ENCODE results near the gene RRP1. TPM values are rescaled to one million over a fixed set of nuclear protein-coding genes. Genes with fewer than 3 reads are reported as not detected.

The RRP1 gene
- total and polyA plus RNA-seq, 3 experiments from 2014 or later = 21.8 to 93.4 (median 87.4) TPM

GRCh38 chr21:43761886-43762285, 27.5 kb upstream of the RRP1 start:
- no peak overlapping the region for H3K27ac ChIP-seq (ENCODE audit: low read depth, low read length)
- Mint-ChIP-seq H3K4me1 (no peaks in the 10 kb centered on the region), H3K9me3 (no peaks in the 10 kb centered on the region), H3K36me3 (peaks cover 0 to 21% (median 0%) of the 10 kb centered on the region in 3 donors), H3K27me3 (no peaks in the 10 kb centered on the region), H3K4me3 (no peak overlapping the region), H3K27ac (no peak overlapping the region)
- DNase-seq = no peak
- H3K9me3 ChIP-seq (ENCODE audit: low read length) = no peaks in the 10 kb centered on the region
- H3K4me3 ChIP-seq (ENCODE audit: low read length) = no peak overlapping the region
- ChIA-PET CTCF (no interaction called here), POLR2A (interaction anchor here (0.8 kb wide), 1 partner anchor 12 kb away, joined by 3 read pairs; no protein-coding TSS in a partner anchor)
- H3K27me3 ChIP-seq (ENCODE audit: insufficient read depth, low read length, poor library complexity, severe bottlenecking) = no peaks in the 10 kb centered on the region
- H3K36me3 ChIP-seq (ENCODE audit: insufficient read depth, low read length) = no peaks in the 10 kb centered on the region
- no peaks in the 10 kb centered on the region for H3K4me1 ChIP-seq (ENCODE audit: insufficient read depth, low read length)

DNA sequence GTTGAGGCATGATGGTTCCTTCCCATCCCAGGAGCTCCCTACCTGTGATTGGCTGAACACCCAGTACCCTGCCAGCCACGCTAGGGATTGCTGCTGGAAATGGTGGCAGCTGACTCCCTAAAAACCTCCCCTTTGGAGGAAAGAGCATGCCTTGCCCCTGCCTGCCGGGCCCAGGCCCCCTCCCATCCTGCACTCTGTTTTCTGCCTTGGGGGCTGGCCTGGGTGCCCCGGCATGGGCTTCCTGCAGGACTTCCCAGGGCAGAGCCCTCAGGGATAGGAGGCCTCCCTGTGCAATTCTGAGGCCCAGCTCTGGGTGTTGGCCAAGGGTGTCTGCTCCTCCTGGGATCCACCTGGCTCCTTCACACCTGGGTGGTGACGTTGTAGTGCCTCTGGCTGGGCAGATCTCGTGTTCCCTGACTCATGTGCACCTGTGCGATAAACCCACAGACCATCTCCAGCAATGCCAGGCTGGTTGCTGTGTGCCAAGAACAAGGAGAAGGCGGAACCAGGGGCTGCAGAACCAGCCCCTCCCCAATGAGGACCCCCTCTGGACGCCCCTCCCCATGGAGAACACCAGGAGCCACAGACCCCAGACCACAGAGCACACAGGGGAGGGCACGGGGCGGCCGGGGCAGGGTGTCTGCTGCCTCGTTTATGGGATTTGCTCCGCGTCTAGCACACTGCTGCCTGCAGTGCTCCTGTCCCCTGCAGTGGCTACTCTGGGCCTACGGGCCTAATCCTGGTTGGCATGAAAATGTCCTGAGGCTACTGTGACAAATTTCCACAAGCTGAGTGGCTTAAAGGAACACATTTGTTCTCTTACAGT, 26.9 kb upstream of the RRP1 start:
- Mint-ChIP-seq H3K4me1 (no peaks in the 10 kb centered on the region), H3K36me3 (peaks cover 0 to 20% (median 0%) of the 10 kb centered on the region in 3 donors), H3K4me3 (no peak overlapping the region), H3K27ac (peak overlapping the region in 1 of 8 donors; percentile 58), H3K27me3 (no peaks in the 10 kb centered on the region), H3K9me3 (no peaks in the 10 kb centered on the region)
- Histone ChIP-seq H3K36me3 (ENCODE audit: insufficient read depth, low read length) (no peaks in the 10 kb centered on the region), H3K4me3 (ENCODE audit: low read length) (no peak overlapping the region), H3K9me3 (ENCODE audit: low read length) (no peaks in the 10 kb centered on the region), H3K27me3 (ENCODE audit: insufficient read depth, low read length, poor library complexity, severe bottlenecking) (no peaks in the 10 kb centered on the region), H3K4me1 (ENCODE audit: insufficient read depth, low read length) (no peaks in the 10 kb centered on the region), H3K27ac (ENCODE audit: low read depth, low read length) (no peak overlapping the region)
- no peak for DNase-seq
- CTCF ChIA-PET = no interaction called here
- POLR2A ChIA-PET = no interaction called here

- H3K36me3 Mint-ChIP-seq = peaks cover 0 to 8% (median 0%) of the 10 kb centered on the region in 3 donors
- no peaks in the 10 kb centered on the region for H3K9me3 Mint-ChIP-seq
- no peak overlapping the region for H3K4me3 Mint-ChIP-seq
- no peak overlapping the region for H3K27ac Mint-ChIP-seq
- Histone ChIP-seq H3K36me3 (ENCODE audit: insufficient read depth, low read length) (no peaks in the 10 kb centered on the region), H3K4me3 (ENCODE audit: low read length) (no peak overlapping the region), H3K27ac (ENCODE audit: low read depth, low read length) (no peak overlapping the region), H3K9me3 (ENCODE audit: low read length) (no peaks in the 10 kb centered on the region), H3K4me1 (ENCODE audit: insufficient read depth, low read length) (no peaks in the 10 kb centered on the region), H3K27me3 (ENCODE audit: insufficient read depth, low read length, poor library complexity, severe bottlenecking) (no peaks in the 10 kb centered on the region)
- POLR2A ChIA-PET = interaction anchor here (1.2 kb wide), 1 partner anchor 10 kb away, joined by 13 read pairs; no protein-coding TSS in a partner anchor
- no peaks in the 10 kb centered on the region for H3K4me1 Mint-ChIP-seq
- no peak for DNase-seq
- no peaks in the 10 kb centered on the region for H3K27me3 Mint-ChIP-seq
- CTCF ChIA-PET = no interaction called here
Measured at GRCh38 chr21:43763901-43764523, 25.4 kb upstream of the RRP1 start.

GRCh38 chr21:43764576-43765495, 24.5 kb upstream of the RRP1 start:
- Histone ChIP-seq H3K27me3 (ENCODE audit: insufficient read depth, low read length, poor library complexity, severe bottlenecking) (no peaks in the 10 kb centered on the region), H3K36me3 (ENCODE audit: insufficient read depth, low read length) (no peaks in the 10 kb centered on the region), H3K4me3 (ENCODE audit: low read length) (no peak overlapping the region), H3K9me3 (ENCODE audit: low read length) (no peaks in the 10 kb centered on the region), H3K27ac (ENCODE audit: low read depth, low read length) (no peak overlapping the region), H3K4me1 (ENCODE audit: insufficient read depth, low read length) (no peaks in the 10 kb centered on the region)
- DNase-seq = no peak
- Mint-ChIP-seq H3K9me3 (no peaks in the 10 kb centered on the region), H3K27ac (peak overlapping the region in 1 of 8 donors; percentile 84), H3K27me3 (no peaks in the 10 kb centered on the region), H3K4me3 (no peak overlapping the region), H3K4me1 (no peaks in the 10 kb centered on the region), H3K36me3 (peaks cover 0 to 8% (median 0%) of the 10 kb centered on the region in 3 donors)
- POLR2A ChIA-PET = interaction anchor here (1.2 kb wide), 1 partner anchor 9 kb away, joined by 13 read pairs; no protein-coding TSS in a partner anchor
- CTCF ChIA-PET = no interaction called here

DNA sequence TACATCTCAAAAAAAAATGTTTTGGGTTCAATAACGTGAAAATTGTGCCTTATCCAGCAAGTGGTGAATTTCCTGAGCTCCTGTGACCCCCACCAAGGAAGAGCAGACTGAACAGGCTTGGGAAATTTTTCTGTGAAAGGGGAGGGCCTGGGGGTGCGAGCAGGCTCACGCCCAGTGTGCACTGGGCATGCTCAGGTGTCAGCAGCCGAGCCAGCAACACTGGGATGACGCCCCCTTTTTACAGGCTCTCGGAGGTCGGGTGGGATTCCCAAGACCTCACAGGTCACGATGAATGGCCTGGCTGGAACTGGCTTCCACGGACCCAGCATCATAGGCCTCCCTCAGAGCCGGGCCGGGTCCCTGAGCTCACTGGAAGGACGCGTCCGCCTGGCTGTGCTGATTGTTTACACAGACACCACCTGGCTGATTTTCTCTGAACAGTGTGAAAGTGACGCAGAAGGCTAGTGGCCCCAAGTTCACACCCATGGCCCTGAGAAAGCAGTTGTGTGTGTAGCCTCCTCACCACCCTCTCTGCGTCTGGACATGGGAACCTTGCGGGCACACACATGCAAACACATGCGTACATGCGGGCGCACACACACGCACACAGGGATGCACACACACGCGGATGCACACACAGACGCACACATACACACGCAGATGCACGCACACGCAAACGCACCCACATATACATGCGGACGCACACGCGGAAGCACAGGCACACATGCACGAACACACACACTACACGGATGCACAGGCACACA, 22.5 kb upstream of the RRP1 start:
- Mint-ChIP-seq H3K36me3 (peaks cover 0 to 8% (median 5%) of the 10 kb centered on the region in 3 donors), H3K9me3 (no peaks in the 10 kb centered on the region), H3K4me3 (no peak overlapping the region), H3K4me1 (peaks cover 0 to 1% (median 0%) of the 10 kb centered on the region in 3 donors), H3K27me3 (no peaks in the 10 kb centered on the region), H3K27ac (peak overlapping the region in 2 of 8 donors; percentile 12 to 23)
- Histone ChIP-seq H3K9me3 (ENCODE audit: low read length) (no peaks in the 10 kb centered on the region), H3K27ac (ENCODE audit: low read depth, low read length) (no peak overlapping the region), H3K36me3 (ENCODE audit: insufficient read depth, low read length) (no peaks in the 10 kb centered on the region), H3K4me1 (ENCODE audit: insufficient read depth, low read length) (no peaks in the 10 kb centered on the region), H3K27me3 (ENCODE audit: insufficient read depth, low read length, poor library complexity, severe bottlenecking) (no peaks in the 10 kb centered on the region), H3K4me3 (ENCODE audit: low read length) (no peak overlapping the region)
- ChIA-PET POLR2A (no interaction called here), CTCF (no interaction called here)
- DNase-seq = no peak

GRCh38 chr21:43767498-43767983, 21.8 kb upstream of the RRP1 start:
- no peaks in the 10 kb centered on the region for H3K27me3 ChIP-seq (ENCODE audit: insufficient read depth, low read length, poor library complexity, severe bottlenecking)
- no peaks in the 10 kb centered on the region for H3K36me3 ChIP-seq (ENCODE audit: insufficient read depth, low read length)
- no peak overlapping the region for H3K4me3 ChIP-seq (ENCODE audit: low read length)
- Mint-ChIP-seq H3K27ac (peak overlapping the region in 1 of 8 donors; percentile 32), H3K4me1 (peaks cover 0 to 1% (median 0%) of the 10 kb centered on the region in 3 donors), H3K27me3 (no peaks in the 10 kb centered on the region), H3K4me3 (no peak overlapping the region), H3K9me3 (no peaks in the 10 kb centered on the region), H3K36me3 (peaks cover 0 to 12% (median 5%) of the 10 kb centered on the region in 3 donors)
- no peaks in the 10 kb centered on the region for H3K9me3 ChIP-seq (ENCODE audit: low read length)
- DNase-seq = no peak
- H3K4me1 ChIP-seq (ENCODE audit: insufficient read depth, low read length) = no peaks in the 10 kb centered on the region
- ChIA-PET POLR2A (no interaction called here), CTCF (no interaction called here)
- H3K27ac ChIP-seq (ENCODE audit: low read depth, low read length) = peak overlapping the region; percentile 75

DNA sequence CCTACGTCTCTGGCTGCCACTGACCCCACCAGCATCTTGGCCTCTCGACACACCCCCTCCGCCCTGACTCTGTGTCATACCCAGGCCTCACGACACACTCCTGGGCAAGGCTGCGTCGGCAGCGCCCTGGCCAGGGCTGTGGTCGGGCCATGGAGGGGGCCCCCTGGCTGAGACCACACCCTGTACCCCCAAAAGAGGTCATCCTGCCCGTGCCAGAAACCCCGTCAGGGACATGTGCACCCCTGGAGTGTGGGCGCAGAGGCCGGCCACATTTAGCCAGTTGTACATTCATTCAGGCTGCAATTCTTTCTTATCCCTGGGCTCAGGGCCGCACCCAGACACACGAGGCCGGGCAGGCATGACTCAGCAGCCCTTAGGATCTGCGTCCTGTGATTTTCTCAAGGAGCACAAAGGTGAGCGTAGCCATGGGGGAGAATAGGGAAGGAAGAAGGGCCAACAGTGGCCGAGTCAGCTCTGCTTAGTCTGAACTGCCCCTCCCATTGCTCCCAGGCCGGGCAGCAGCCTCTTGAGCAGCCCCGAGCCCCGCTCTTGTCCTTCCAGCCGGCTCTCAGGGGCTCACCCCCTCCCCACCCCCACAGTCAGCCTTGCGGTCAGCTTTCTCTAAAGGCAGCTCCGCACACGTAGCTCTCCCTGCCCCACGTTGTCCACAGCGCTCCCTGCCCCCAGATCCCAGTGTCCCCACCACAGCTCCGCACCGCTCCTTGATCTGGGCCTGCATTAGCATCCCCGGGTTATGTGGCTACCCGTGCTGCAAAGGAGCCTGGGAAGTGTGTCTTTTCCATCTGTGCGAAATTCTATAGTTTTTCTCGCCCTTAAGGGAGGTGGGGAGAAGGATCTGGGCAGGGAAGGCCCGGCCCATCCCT, 21.2 kb upstream of the RRP1 start:
- DNase-seq = no peak
- H3K36me3 ChIP-seq (ENCODE audit: insufficient read depth, low read length) = no peaks in the 10 kb centered on the region
- Mint-ChIP-seq H3K4me1 (peaks cover 0 to 3% (median 3%) of the 10 kb centered on the region in 3 donors), H3K27me3 (no peaks in the 10 kb centered on the region), H3K4me3 (no peak overlapping the region), H3K9me3 (no peaks in the 10 kb centered on the region), H3K36me3 (peaks cover 0 to 14% (median 7%) of the 10 kb centered on the region in 3 donors), H3K27ac (no peak overlapping the region)
- ChIA-PET CTCF (no interaction called here), POLR2A (no interaction called here)
- no peaks in the 10 kb centered on the region for H3K27me3 ChIP-seq (ENCODE audit: insufficient read depth, low read length, poor library complexity, severe bottlenecking)
- no peaks in the 10 kb centered on the region for H3K9me3 ChIP-seq (ENCODE audit: low read length)
- no peaks in the 10 kb centered on the region for H3K4me1 ChIP-seq (ENCODE audit: insufficient read depth, low read length)
- peak overlapping the region; percentile 75 for H3K27ac ChIP-seq (ENCODE audit: low read depth, low read length)
- H3K4me3 ChIP-seq (ENCODE audit: low read length) = no peak overlapping the region
